ENCODE data around the gene RASA3. TPM values are rescaled to one million over a fixed set of nuclear protein-coding genes. Genes with fewer than 3 reads are reported as not detected.

Gene RASA3
- total and polyA plus RNA-seq, 2 donors (not counting 3 experiments of a cell fraction or from before 2014, with no cell fraction given) = 26.5 to 53.8 TPM

- DNase-seq (ENCODE audit: low read depth, low spot score) = no peak
- ChIA-PET CTCF (interaction anchor here (1.1 to 3.1 kb wide), 6 partner anchors 10 to 278 kb away, joined by 5 to 30 read pairs (median 18); no protein-coding TSS in a partner anchor), POLR2A (no interaction called here)
- dilution Hi-C loops (cut with MboI; ENCODE audit: extremely low pct_ligation_motif_present, low sequenced_read_pairs) = no loop called here
- no peaks in the 10 kb centered on the region for H3K79me2 ChIP-seq (ENCODE audit: control insufficient read depth, insufficient read depth, low read length)
- no peaks in the 10 kb centered on the region for H3K9me3 ChIP-seq (replicated peaks; ENCODE audit: control insufficient read depth, insufficient read depth, low read length)
- no TSS peak for BruUV-seq (replicated peaks)
- no peak overlapping the region for H3K9ac ChIP-seq (replicated peaks; ENCODE audit: extremely low read depth, insufficient read depth, low read length)
- TF ChIP-seq, protein P1, sequence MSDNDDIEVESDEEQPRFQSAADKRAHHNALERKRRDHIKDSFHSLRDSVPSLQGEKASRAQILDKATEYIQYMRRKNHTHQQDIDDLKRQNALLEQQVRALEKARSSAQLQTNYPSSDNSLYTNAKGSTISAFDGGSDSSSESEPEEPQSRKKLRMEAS (IDR thresholded peaks at IDR 0.05; ENCODE audit: insufficient read depth, insufficient read length) = no peak
- TF ChIP-seq GATA2 (IDR thresholded peaks at IDR 0.05; ENCODE audit: insufficient read depth, insufficient read length, low read depth, low read length) (no peak), POLR2AphosphoS5 (IDR thresholded peaks at IDR 0.05; ENCODE audit: insufficient read depth, low read depth, low read length) (no peak), MYC (IDR thresholded peaks at IDR 0.05; ENCODE audit: low read depth, low read length) (no peak), FOS (IDR thresholded peaks at IDR 0.05; ENCODE audit: borderline replicate concordance, insufficient read depth, low read length) (no peak), JUN (IDR thresholded peaks at IDR 0.05; ENCODE audit: borderline replicate concordance, insufficient read depth, insufficient read length, low read depth) (no peak), CTCF (IDR thresholded peaks at IDR 0.05; ENCODE audit: extremely low read depth in 1 of 2, insufficient read depth in 1 of 2, low read depth in 1 of 2, low read length in 2 of 2) (no peak), POLR2A (IDR thresholded peaks at IDR 0.05; ENCODE audit: low read depth, low read length) (no peak), EZH2 (IDR thresholded peaks at IDR 0.05; ENCODE audit: borderline replicate concordance, low read depth, low read length, severe bottlenecking) (no peak)
- no peak overlapping the region for H3K4me3 ChIP-seq (replicated peaks in 1 of 3; ENCODE audit: insufficient read depth in 1 of 3, low read depth in 1 of 3, low read length in 3 of 3)
- intact Hi-C loops (cut with micrococcal nuclease) = no loop called here
- no peaks in the 10 kb centered on the region for H3K4me1 ChIP-seq (ENCODE audit: control insufficient read depth, extremely low read depth, insufficient read depth, low read length)
- no peak overlapping the region for H3K4me2 ChIP-seq (ENCODE audit: insufficient read depth, low read length)
- H4K20me1 ChIP-seq (replicated peaks; ENCODE audit: control insufficient read depth, extremely low read depth, insufficient read depth, low read length) = no peaks in the 10 kb centered on the region
- H2AFZ ChIP-seq (ENCODE audit: low read depth, low read length) = no peak overlapping the region
- H3K27ac ChIP-seq (ENCODE audit: insufficient read depth, low read depth, low read length) = no peak overlapping the region
- no peaks in the 10 kb centered on the region for H3K36me3 ChIP-seq (ENCODE audit: control insufficient read depth in 2 of 2, extremely low read depth in 1 of 2, insufficient read depth in 2 of 2, low read length in 2 of 2)
- no peak for FAIRE-seq
- H3K27me3 ChIP-seq (ENCODE audit: control insufficient read depth in 2 of 2, insufficient read depth in 2 of 2, low read length in 2 of 2) = no peaks in the 10 kb centered on the region
- H3K9me1 ChIP-seq (replicated peaks; ENCODE audit: control insufficient read depth, extremely low read depth, insufficient read depth, low read length) = no peaks in the 10 kb centered on the region
These were observed 184.2 kb downstream of the RASA3 start for GRCh38 chr13:113948034-113948742.

Measured in endothelial cell of umbilical vein (primary cell).